Measurements from ENCODE around the gene TTC27.

Gene TTC27

DNA sequence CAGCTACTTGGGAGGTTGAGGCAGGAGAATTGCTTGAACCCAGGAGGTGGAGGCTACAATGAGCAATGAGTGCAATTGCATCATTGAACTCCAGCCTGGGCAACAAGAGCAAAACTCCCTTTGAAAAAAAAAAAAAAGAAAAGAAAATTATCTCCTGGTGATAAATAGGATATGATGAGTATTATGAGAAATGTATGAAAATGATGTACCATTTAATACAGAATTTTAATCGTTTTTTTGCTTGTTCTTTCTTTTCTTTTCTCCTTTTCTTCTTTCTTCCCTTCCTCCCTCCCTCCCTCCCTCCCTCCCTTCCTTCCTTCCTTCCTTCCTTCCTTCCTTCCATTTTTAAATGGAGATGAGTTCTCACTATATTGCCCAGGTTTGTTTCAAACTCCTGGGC is 40.4 kb downstream of the TTC27 start:
- no peak for DNase-seq (ENCODE audit: low read depth in 4 of 4, low spot score in 1 of 4)

GRCh38 chr2:32671885-32672533 is 44.2 kb downstream of the TTC27 start:
- DNase-seq (ENCODE audit: low read depth in 4 of 4, low spot score in 1 of 4) = no peak

- DNase-seq (ENCODE audit: low read depth in 4 of 4, low spot score in 1 of 4) = no peak
Observed at GRCh38 chr2:32678825-32679224, 51.0 kb downstream of the TTC27 start.

- no peak for DNase-seq (ENCODE audit: low read depth in 4 of 4, low spot score in 1 of 4)
Observed at GRCh38 chr2:32680942-32681341, 53.1 kb downstream of the TTC27 start.

DNA sequence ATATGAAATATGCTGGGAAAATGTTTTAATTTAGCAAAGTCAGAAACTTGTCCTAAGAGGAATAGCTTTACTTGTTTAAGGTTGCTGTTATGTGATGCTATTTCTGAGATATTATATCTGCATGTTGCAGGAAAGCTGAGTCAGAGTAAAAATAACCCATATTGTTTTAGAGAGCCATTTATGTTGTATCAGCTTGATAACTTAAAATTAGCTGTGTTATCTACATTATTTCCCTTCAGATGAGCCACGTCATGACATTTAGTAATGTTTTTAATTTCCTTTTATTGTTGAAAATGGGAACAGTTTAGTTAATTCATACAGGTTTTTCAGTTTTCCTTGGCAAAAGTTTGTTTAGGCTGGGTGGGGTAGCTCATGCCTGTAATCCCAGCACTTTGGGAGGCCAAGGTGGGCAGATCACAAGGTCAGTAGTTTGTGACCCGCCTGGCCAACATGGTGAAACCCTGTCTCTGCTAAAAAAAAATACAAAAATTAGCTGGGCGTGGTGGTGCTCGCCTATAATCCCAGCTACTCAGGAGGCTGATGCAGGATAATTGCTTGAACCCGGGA is 55.8 kb downstream of the TTC27 start:
- DNase-seq (ENCODE audit: low read depth in 4 of 4, low spot score in 1 of 4) = no peak

DNA sequence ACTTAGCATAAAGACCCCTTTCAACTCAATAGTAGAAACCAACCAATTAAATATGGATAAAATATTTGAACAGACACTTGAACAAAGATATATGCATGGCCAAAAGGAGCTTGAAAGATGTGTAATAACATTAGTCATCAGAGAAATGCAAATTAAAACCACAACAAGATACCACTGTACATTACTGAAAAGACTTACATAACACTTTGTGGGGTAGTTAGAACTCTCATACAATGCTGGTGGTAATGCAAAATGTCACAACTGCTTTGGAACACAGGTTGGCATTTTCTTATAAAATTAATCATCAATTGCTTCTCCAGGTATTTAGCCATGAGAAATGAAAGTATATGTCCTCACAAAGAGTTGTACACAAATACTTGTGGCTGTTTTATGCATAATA is 60.7 kb downstream of the TTC27 start:
- DNase-seq (ENCODE audit: low read depth in 4 of 4, low spot score in 1 of 4) = no peak

DNA sequence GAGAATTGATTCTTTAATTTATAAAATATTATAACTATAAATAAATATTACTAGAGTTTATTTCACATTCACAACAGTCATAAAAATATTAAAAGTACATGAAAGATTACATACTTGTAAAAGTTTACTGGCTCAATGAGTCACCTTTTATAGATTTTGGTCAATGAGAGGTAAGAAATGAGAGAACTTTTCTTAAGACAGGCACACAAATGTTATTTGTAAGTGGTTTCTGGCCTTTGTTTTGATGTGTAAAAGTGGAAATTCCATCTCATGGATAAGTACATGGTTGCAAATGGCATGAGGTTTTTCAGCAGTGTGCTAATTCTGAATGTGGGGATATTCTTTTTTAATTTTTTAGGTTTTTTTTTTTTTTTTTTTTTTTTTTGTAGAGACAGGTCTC is 63.8 kb downstream of the TTC27 start:
- DNase-seq (ENCODE audit: low read depth in 4 of 4, low spot score in 1 of 4) = no peak

GRCh38 chr2:32696439-32696838 is 68.6 kb downstream of the TTC27 start:
- no peak for DNase-seq (ENCODE audit: low read depth in 4 of 4, low spot score in 1 of 4)

- DNase-seq (ENCODE audit: low read depth in 4 of 4, low spot score in 1 of 4) = no peak
Observed at GRCh38 chr2:32697156-32697555, 69.3 kb downstream of the TTC27 start.

DNA sequence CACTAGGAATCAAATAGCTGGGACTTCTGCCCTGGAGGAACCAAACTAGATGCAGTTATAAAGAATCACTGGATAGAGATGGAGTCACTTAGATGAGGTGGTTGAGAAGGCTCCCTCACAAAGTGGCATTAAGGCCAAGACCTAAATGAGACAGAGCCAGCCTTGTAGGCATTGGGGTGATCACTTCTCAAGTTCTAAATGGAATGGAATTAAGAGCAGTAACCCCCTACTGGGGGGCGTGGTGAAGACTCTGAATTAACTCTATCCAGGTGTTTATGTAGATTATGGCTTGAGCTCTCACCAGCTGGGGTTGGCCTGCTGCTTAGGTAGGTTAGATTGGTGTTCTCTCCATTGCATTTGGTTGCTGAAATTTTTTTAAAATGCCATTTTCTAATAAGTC is 71.3 kb downstream of the TTC27 start:
- DNase-seq (ENCODE audit: low read depth in 4 of 4, low spot score in 1 of 4) = no peak

DNA sequence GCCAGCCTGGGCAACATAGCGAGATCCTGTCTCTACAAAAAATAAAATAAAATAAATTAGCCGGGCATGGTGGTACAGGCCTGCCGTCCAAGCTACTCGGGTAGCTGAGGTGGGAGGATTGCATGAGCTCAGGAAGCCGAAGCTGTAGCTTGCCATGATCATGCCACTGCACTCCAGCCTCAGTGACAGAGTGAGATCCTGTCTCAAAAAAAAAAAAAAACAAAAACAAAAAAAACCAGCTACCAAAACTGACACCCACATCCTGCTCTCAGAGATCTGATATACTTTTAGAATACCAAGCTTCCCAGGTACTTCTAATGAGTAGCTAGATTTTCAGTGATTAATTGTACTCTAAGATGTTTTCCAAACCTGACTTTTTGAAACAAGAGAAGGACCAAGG is 74.0 kb downstream of the TTC27 start:
- no peak for DNase-seq (ENCODE audit: low read depth in 4 of 4, low spot score in 1 of 4)

DNA sequence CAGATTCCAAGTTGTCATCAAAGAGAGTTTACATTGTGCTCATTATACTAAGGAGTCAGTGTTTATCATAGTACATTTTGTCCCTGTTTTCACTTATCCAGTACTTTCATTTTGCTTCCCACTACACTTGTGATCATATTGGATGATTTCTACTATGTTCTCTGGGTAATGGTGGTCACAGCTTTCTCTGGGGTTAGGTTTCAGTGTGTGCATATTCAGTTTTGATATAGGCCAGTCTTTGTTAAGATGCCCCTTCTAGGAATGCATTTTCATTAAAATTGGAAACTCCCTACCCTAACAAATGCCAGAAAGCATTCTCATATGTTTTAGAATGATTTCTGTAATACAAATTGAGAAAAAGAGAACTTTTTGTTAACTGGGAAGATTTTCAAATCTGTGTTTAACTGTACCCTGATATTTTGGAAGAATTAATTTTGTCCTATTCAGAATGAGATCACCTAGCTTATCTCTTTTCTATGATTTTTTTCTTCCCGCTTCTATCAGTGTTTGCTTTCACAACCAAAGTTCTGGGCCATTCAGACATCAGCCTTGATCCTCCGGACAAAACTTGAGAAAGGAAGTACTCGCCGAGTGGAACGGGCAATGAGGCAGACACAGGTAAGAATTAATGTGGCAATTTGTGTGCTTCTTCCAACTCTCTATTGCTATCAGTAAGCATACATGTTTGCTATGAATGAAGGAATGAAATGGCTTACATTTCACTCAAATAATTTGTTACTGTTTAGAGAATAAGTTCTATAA is 74.6 kb downstream of the TTC27 start:
- DNase-seq (ENCODE audit: low read depth in 4 of 4, low spot score in 1 of 4) = no peak

GRCh38 chr2:32706815-32707579 is 79.1 kb downstream of the TTC27 start:
- DNase-seq (ENCODE audit: low read depth in 4 of 4, low spot score in 1 of 4) = no peak

DNA sequence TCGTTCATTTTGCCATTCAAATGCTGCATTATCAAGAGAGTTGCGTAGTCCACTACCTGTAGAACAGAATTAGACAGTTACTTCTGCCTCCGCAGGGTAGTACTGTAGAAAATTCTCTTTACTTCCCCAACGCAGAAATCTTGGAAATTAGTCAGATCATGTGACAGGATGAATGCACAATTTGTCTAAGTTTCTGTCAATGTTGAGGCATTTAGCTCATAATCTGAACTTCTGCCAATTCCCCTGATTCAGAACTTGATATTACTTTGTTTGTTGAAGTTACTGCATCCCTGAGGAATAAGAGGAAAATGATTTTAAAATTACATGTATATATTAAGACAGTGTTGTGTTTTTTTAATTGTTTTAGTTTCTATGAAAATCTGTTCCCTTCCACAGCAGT is 83.4 kb downstream of the TTC27 start:
- no peak for DNase-seq (ENCODE audit: low read depth in 4 of 4, low spot score in 1 of 4)

DNA sequence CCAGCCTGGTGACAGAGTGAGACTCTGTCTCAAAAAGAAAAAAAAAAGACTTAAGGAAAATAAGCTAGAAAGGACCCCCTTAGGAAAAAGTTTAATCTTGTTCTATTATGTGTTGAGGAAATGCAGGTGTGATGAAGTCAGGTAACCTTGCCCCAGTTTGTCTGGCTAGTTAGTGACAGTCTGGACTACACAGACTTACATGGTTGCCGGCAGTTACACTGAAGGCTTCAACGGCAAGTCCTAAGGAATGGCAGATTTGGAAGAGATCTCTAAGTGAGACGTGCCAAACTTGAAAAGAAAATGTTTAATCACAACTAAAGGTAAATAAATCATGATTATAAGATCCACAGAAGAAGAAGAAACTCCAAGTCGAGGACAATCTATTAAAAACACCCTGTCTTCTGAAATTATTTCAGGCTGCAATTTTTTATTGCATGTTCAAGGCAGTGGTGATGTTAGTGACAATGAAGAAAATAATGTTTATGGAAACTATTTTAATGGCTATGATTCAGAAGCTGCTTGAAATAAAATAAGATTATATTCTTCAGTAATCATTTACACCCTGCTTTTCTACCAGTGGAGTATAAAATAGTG is 84.2 kb downstream of the TTC27 start:
- DNase-seq (ENCODE audit: low read depth in 4 of 4, low spot score in 1 of 4) = no peak

GRCh38 chr2:32712870-32713269 is 85.0 kb downstream of the TTC27 start:
- no peak for DNase-seq (ENCODE audit: low read depth in 4 of 4, low spot score in 1 of 4)

DNA sequence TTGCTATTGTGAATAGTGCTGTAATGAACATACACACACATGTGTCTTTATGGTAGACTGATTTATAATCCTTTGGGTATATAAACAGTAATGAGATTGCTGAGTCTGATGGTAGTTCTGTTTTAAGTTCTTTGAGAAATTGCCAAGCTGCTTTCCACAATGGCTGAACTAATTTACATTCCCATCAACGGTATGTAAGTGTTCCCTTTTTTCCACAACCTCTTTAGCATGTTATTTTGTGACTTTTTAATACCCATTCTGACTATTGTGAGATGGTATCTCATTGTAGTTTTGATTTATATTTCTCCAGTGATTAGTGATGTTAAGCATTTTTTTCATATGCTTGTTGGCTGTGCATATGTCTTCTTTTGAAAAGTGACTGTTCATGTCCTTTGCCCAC is 86.7 kb downstream of the TTC27 start:
- no peak for DNase-seq (ENCODE audit: low read depth in 4 of 4, low spot score in 1 of 4)

GRCh38 chr2:32715391-32715841 is 87.6 kb downstream of the TTC27 start:
- DNase-seq (ENCODE audit: low read depth in 4 of 4, low spot score in 1 of 4) = no peak

- DNase-seq (ENCODE audit: low read depth in 4 of 4, low spot score in 1 of 4) = no peak
Observed at GRCh38 chr2:32715981-32716380, 88.1 kb downstream of the TTC27 start.

GRCh38 chr2:32716598-32716997 is 88.7 kb downstream of the TTC27 start:
- no peak for DNase-seq (ENCODE audit: low read depth in 4 of 4, low spot score in 1 of 4)

DNA sequence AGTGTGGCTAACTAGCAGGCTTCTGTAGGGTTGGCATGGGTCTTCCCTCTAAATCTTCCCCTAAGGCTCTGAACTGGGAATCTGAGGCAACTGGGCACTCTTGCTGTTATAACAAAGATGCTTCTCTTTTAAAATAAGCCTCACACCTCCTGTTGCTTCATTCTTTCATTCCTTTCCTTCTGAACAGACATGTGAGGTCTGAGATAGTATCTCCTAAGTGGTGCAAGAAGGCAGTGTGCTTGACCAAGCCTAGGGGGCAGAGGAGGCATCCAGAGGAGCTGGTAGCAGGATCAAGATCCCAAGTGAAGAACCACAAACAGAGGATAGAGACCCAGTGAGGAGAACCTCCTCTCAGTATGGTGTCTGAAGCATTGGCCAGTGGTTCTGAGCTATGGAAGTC is 90.9 kb downstream of the TTC27 start:
- no peak for DNase-seq (ENCODE audit: low read depth in 4 of 4, low spot score in 1 of 4)

All from stimulated activated CD4-positive, alpha-beta T cell treated with anti-CD3 and anti-CD28 coated beads, Interleukin-1b, Interleukin-23, amount 100 ng/mL, for 24 hours (primary cell).